A172 (cell line): ENCODE data around the gene SUMO3. TPM values are rescaled to one million over a fixed set of nuclear protein-coding genes. Genes with fewer than 3 reads are reported as not detected.

Experiments
- DNase-seq: peaks from one replicate; pipeline ENCODE4 v3.0.0-alpha.2; 2015; ENCODE audit warnings: low spot score
- total RNA-seq: library from RNA; depleted of rRNA; stranded (reverse); fragments of >200 nt; shearing (Covaris generic); gene quantifications from 2 replicates; pipeline ENCODE4 v1.2.3, GENCODE V29; 2014; rRNA removed

The SUMO3 gene
- total RNA-seq, 1 experiment from 2014 or later, result 140 TPM

DNA sequence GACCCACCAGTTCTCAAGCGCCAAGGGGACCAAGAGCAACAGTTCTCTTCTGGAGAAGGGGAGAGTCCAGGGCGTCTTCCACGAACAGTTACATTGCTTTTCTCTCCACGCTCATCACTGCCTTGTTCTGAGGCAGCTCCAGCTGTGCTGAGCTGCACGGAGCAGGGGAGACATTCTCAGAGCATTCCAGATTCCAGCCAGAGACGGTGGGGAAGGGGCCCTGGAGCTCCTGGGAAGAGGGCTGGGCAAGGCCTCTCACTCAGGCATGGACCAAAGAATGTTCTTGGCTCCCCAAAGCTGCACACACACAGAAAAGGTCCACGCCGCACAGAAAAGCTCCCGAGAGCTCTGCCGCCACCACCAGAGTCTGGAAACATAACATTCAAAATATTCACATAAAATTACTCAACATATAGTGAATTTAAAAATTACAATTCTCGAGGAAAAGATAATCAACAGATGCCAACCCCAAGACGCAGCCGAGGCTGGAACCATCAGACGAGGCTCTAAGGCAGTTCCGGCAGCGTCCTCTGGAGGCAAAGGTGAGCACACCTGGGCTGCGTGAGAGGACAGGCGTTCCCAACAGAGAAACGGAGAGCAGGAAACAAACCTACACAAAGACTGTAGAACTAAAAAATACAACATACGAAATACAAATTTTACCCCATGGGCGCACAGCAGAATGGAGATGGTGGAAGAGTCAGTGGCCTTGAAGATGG lies 56.7 kb downstream of the SUMO3 start:
- DNase-seq, result no peak

DNA sequence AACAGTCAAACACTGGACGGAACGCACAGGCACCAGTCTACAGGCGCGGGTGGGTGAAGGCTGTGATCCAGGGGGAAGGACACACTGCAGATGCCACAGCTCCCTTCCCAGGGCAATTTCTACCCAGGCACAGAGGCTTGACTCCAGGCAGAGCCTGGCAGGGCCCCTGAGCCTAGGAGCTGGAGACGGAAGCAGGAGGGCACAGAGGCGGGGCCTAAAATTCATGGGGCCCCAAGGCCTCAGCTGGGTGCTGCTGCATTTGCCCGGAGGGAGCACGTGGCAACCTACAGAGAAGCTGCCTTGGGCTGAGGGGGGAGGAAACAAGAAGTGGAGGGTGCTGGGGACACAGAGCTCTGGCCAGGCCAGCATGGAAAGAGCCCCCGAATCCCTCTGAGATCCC lies 57.5 kb downstream of the SUMO3 start:
- DNase-seq, result no peak

DNA sequence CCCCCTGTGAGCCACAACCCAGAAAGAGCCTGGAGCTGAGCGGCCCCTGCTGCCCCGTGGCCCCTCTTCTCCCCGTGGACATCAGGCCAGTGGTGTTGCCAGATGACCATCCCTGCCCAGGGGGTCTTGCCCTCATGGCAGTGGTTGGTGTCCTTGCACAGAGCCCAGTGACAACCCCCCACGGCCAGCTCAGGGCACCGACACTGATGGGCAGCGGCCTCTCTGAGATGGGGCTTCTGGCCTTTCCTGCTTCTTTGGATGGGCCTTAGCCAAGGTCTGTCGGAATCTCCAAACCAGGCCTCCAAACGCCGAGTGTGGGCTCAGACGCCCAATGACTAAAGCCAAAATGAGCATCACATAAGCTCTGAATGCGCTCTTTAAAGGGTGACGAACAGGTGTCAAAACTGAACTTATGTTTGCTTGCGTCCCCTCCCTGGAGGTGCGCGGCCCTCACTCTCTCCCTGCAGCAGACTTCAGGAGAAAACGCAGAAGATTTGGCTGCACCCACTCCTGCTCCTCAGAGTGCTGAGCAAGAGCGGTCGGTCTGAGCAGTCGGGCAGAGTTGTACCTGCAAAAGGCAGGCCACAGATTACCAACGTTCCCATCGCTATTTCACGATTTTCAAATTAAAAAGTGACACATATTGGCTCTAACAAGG lies 58.1 kb downstream of the SUMO3 start:
- DNase-seq, result no peak

- DNase-seq, result no peak
Observed at GRCh38 chr21:44758781-44759627, 58.9 kb downstream of the SUMO3 start.

DNA sequence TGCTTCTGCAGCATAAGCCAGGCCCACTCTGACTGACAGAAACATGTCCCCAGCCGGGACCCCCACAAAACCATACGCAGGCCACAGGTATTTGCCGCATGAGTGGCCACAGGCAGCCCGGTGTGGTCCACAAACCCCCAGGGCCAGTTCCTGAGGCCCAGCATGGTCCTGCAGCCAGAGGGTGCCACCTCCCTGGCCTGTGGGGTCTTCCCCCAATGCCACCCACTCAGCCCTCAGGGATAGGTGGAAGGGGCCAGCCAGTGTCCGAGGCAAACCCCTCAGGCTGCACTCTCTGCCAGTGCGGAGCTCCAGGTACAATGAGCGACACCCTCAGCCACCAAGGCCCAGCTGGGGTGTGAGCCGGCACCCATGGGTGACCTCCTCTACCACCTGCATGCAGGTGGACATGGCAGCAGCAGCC lies 59.7 kb downstream of the SUMO3 start:
- no peak for DNase-seq

GRCh38 chr21:44757731-44758130 lies 60.1 kb downstream of the SUMO3 start:
- no peak for DNase-seq

GRCh38 chr21:44756423-44757185 lies 61.3 kb downstream of the SUMO3 start:
- DNase-seq, result no peak

Other genes starting within 250 kb of the SUMO3 start
- gene KRTAP10-4, start 244.3 kb downstream of the SUMO3 start, total RNA-seq, result not detected in 2 replicates
- not detected in 2 replicates for gene KRTAP10-5, start 237.5 kb downstream of the SUMO3 start, total RNA-seq
- gene KRTAP10-6, start 225.6 kb downstream of the SUMO3 start, total RNA-seq, result not detected in 2 replicates
- gene KRTAP10-7, start 217.5 kb downstream of the SUMO3 start, total RNA-seq, result not detected in 2 replicates
- gene KRTAP10-8, start 206.0 kb downstream of the SUMO3 start, total RNA-seq, result not detected in 2 replicates
- gene KRTAP10-9, start 191.0 kb downstream of the SUMO3 start, total RNA-seq, result not detected in 2 replicates
- not detected in 2 replicates for gene KRTAP10-10, start 180.7 kb downstream of the SUMO3 start, total RNA-seq
- gene KRTAP10-11, start 171.6 kb downstream of the SUMO3 start, total RNA-seq, result not detected in 2 replicates
- not detected in 2 replicates for gene KRTAP12-4, start 163.4 kb downstream of the SUMO3 start, total RNA-seq
- not detected in 2 replicates for gene KRTAP12-3, start 160.1 kb downstream of the SUMO3 start, total RNA-seq
- gene KRTAP12-2, start 151.1 kb downstream of the SUMO3 start, total RNA-seq, result not detected in 2 replicates
- gene KRTAP12-1, start 135.9 kb downstream of the SUMO3 start, total RNA-seq, result not detected in 2 replicates
- not detected in 2 replicates for gene KRTAP10-12, start 120.9 kb downstream of the SUMO3 start, total RNA-seq
- 0.17 TPM in 1 of 2 replicates, not detected in the other for gene TSPEAR, start 106.5 kb downstream of the SUMO3 start, total RNA-seq
- gene UBE2G2, start 16.2 kb downstream of the SUMO3 start, total RNA-seq, result 53.1 and 68.3 TPM in 2 replicates
- 637 and 713 TPM in 2 replicates for gene PTTG1IP, start 55.6 kb upstream of the SUMO3 start, total RNA-seq
- 0.19 and 1.2 TPM in 2 replicates for gene ITGB2, start 102.8 kb upstream of the SUMO3 start, total RNA-seq
- gene SLX9, start 122.0 kb upstream of the SUMO3 start, total RNA-seq, result 33.6 and 42.6 TPM in 2 replicates